ENCODE data around the gene ANKIB1.

The ANKIB1 gene

DNA sequence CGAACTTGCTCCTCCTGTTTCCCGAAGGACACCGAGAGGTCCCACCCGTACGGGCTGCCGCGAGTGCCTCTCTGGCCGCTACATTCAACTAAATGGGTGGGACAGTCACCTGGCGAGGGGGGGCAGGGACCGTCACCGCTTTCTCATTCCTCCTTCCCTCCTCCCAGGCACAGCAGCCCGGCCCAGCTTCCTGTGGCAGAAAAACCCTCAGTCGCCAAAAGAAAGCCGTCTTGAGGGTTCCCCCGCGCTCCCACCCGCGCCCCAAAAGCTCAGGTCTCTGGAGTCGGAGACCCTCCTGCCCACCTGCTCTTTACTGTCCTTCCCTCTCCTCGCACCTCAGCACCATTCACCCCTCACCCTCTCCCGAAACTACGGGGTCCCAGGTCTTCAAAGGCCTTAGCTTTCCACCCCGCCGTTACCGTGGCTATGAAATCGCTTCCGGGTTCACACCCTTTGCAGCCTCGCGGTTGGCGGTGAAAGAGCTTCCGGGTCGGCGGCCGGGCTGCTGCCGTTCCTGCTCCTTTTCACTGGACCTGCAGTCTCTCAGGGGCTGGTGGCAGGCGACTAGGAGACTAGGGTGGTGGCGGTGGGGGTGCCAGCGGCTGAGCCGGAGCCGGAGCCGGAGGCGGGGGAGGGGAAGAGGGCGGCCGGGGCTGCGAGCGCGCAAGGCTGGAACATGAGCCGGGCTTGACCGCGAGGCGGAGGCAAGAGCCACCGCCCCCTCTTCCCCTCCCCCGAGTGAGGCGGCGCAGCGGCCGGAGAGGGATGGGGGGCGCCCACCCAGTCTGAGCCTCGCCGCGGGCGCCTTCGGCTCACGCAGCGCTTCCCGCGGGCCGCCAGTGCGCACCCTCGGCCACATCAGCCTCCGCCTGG is at the start of gene ANKIB1, which contains the start of gene KRIT1:
ANKIB1 (plus strand) TSS at position 488 of the 873 bp plus-strand sequence. CDS start 49,005 bp downstream, outside the sequence.
KRIT1 (minus strand) TSS at position 428 of the 873 bp plus-strand sequence. CDS start 3,779 bp downstream, outside the sequence.
- peak; percentile 14 for TF ChIP-seq CTCF (IDR thresholded peaks at IDR 0.05; ENCODE audit: extremely low read depth, insufficient read depth, missing control alignments)
- DNase-seq (ENCODE audit: low spot score) = peak; percentile 86
- in situ Hi-C loops (cut with MboI; ENCODE audit: low pct_unique_long_range_greater_than_20kb, low sequenced_read_pairs, unreplicated experiment) = no loop called here

- TF ChIP-seq CTCF (IDR thresholded peaks at IDR 0.05; ENCODE audit: extremely low read depth, insufficient read depth, missing control alignments) = no peak
- in situ Hi-C loops (cut with MboI; ENCODE audit: low pct_unique_long_range_greater_than_20kb, low sequenced_read_pairs, unreplicated experiment) = no loop called here
- no peak for DNase-seq (ENCODE audit: low spot score)
These were observed 45.0 kb upstream of the ANKIB1 start for GRCh38 chr7:92200791-92201190.

- DNase-seq (ENCODE audit: low spot score) = no peak
- no peak for TF ChIP-seq CTCF (IDR thresholded peaks at IDR 0.05; ENCODE audit: extremely low read depth, insufficient read depth, missing control alignments)
- in situ Hi-C loops (cut with MboI; ENCODE audit: low pct_unique_long_range_greater_than_20kb, low sequenced_read_pairs, unreplicated experiment) = no loop called here
These were observed 39.8 kb upstream of the ANKIB1 start for GRCh38 chr7:92205987-92206386.

GRCh38 chr7:92206672-92207071 is 39.1 kb upstream of the ANKIB1 start:
- TF ChIP-seq CTCF (IDR thresholded peaks at IDR 0.05; ENCODE audit: extremely low read depth, insufficient read depth, missing control alignments) = no peak
- in situ Hi-C loops (cut with MboI; ENCODE audit: low pct_unique_long_range_greater_than_20kb, low sequenced_read_pairs, unreplicated experiment) = no loop called here
- DNase-seq (ENCODE audit: low spot score) = no peak

GRCh38 chr7:92221766-92222165 is 24.0 kb upstream of the ANKIB1 start:
- DNase-seq (ENCODE audit: low spot score) = no peak
- no peak for TF ChIP-seq CTCF (IDR thresholded peaks at IDR 0.05; ENCODE audit: extremely low read depth, insufficient read depth, missing control alignments)
- in situ Hi-C loops (cut with MboI; ENCODE audit: low pct_unique_long_range_greater_than_20kb, low sequenced_read_pairs, unreplicated experiment) = no loop called here

DNA sequence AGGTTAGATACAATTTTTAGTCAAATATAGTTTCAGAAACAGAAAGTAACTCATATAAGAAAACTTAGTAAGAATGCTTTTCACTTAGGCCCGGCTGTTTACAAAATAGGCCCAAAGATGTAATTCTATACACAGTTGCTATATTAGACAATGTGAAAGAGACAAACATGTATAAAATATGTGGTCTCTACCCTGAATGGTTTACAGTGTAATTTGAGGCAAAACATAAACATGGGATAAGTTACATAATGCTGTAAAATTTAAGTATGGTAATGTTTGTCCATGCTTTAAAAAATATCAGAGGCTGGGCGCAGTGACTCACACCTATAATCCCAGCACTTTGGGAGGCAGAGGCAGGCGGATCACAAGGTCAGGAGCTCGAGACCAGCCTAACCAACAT is 18.8 kb upstream of the ANKIB1 start:
- no peak for DNase-seq (ENCODE audit: low spot score)
- no peak for TF ChIP-seq CTCF (IDR thresholded peaks at IDR 0.05; ENCODE audit: extremely low read depth, insufficient read depth, missing control alignments)
- in situ Hi-C loops (cut with MboI; ENCODE audit: low pct_unique_long_range_greater_than_20kb, low sequenced_read_pairs, unreplicated experiment) = no loop called here

All from GM13977 (cell line).